Choroid plexus epithelial cell (primary cell): ENCODE measurements around the gene ADORA1.

ENCODE experiments used
- DNase-seq: peaks from one replicate; pipeline ENCODE4 v3.0.0-alpha.2; 2010; ENCODE audit warnings: low read depth
- H3K4me3 ChIP-seq: 2 replicates; pipeline ENCODE4 v1.5.1; 2011; ENCODE audit warnings: low read depth, mild to moderate bottlenecking, control low read depth, low read length, moderate library complexity
- CTCF ChIP-seq: conservative IDR thresholded peaks from 2 replicates; pipeline ENCODE4 v1.5.1; 2011; ENCODE audit warnings: low read depth, mild to moderate bottlenecking, control low read depth, inconsistent platforms, low read length, moderate library complexity

Gene ADORA1

GRCh38 chr1:203173566-203173965, 46.0 kb downstream of the ADORA1 start:
- DNase-seq: no peak

GRCh38 chr1:203174324-203174985, 46.9 kb downstream of the ADORA1 start:
- no peak overlapping the region for H3K4me3 ChIP-seq
- TF ChIP-seq CTCF: no peak
- no peak for DNase-seq

More at GRCh38 chr1:203173566-203173965, 46.0 kb downstream of the ADORA1 start:
- H3K4me3 ChIP-seq: no peak overlapping the region
- TF ChIP-seq CTCF: no peak

- H3K4me3 ChIP-seq: no peak within 1 kb of the TSS
- no peak for TF ChIP-seq CTCF
- DNase-seq: no peak
Measured at GRCh38 chr1:203175237-203175826, 47.8 kb downstream of the ADORA1 start, which contains the start of gene MYBPH. TSS of gene MYBPH (minus strand) at chr1:203175826. CDS start at chr1:203175755, 71 bp downstream.

- TF ChIP-seq CTCF: no peak
- no peak for DNase-seq
- H3K4me3 ChIP-seq: no peak overlapping the region
Measured at GRCh38 chr1:203175827-203176241, 48.3 kb downstream of the ADORA1 start.

- no peak for DNase-seq
- no peak for TF ChIP-seq CTCF
- no peak overlapping the region for H3K4me3 ChIP-seq
Measured at GRCh38 chr1:203176273-203177035, 48.9 kb downstream of the ADORA1 start.

- TF ChIP-seq CTCF: no peak
- no peak for DNase-seq
- no peak overlapping the region for H3K4me3 ChIP-seq
Measured at GRCh38 chr1:203177036-203177405, 49.5 kb downstream of the ADORA1 start.
